ENCODE data around the gene ZNF586.

Gene ZNF586

DNA sequence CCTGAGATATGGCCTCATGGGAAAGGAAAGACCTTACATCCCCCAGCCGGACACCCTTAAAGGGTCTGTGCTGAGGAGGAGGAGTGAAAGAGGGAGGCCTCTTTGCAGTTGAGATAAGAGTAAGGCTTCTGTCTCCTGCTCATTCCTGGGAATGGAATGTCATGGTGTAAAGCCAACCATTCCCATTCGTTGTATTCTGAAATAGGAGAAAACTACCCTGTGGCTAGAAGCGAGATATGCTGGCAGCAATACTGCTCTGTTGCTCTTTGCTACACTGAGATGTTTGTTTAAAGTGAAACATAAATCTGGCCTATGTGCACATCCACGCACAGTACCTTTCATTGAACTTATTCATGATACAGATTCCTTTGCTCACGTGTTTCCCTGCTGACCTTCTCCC, 59.8 kb downstream of the ZNF586 start:
- DNase-seq: no peak

- peak; percentile 15 for DNase-seq
Measured at GRCh38 chr19:57830071-57830602, 60.7 kb downstream of the ZNF586 start, which contains the start of gene ZNF587B. TSS of gene ZNF587B (plus strand) at chr19:57830299. CDS start at chr19:57830529, 230 bp downstream.

All from activated gamma-delta T cell treated with Interleukin-2 at 50 U/mL for 16 hours (primary cell).